ENCODE results near the gene FGF12. TPM values are rescaled to one million over a fixed set of nuclear protein-coding genes. Genes with fewer than 3 reads are reported as not detected.
A peak's percentile ranks its signal among the peaks of the same experiment; 100 is the strongest.
"Not testable (repeated sequence)": the region's sequence is repeated elsewhere in the genome, so short reads cannot be mapped to it uniquely, and the experiment has no call there.

FGF12 gene
- 10.4 and 12.2 TPM in 2 replicates for polyA plus RNA-seq (2013)

DNA sequence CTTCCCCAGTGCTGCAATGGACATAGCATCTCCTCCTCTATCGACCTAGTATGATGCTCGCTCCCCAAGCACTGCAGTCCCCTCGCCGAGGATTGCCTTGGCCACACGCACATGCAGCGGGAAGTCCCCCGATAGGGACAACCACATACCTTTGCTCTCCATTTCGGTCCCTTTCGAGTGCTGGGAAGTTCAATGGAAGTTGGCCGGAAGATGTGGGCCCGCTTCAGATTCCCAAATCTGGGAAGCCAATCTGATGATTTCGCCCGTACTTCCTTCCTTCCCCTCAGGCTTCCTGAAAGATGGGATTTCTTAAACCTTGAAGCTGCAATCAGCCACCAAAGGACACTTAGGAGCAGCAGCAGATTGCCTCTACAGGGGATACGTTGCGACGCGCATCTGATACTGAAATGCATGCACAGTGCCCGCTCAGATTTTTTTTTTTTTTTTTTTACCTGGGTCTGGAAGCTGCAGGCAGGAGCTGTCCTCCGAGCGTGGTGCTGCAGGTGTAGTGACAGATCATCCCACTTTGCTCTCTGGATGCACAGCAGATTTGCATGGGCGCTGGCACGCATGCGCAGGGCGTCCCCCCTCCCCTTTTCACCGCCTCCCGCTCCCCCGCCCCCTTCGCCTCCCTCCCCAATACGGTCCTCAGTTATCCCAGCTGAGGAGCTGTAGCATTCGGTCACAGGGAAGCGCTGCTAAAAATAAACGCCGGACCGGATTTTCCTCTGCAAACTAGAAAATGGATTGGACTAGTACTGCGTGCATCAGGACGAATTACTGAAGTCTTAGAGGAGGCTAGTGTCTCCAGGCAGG, at the start of gene FGF12:
Gene FGF12 (minus strand): TSS at position 510 of the 816 bp plus-strand sequence.
- peak within 1 kb of the TSS; percentile 57 for H3K4me2 ChIP-seq (ENCODE audit: low read length)
- no peak within 1 kb of the TSS for H3K4ac ChIP-seq (ENCODE audit: low read depth, low read length)
- H3K14ac ChIP-seq (ENCODE audit: low read length) = no peak within 1 kb of the TSS
- no peak within 1 kb of the TSS for H2BK5ac ChIP-seq (ENCODE audit: low read depth, low read length, poor library complexity)
- DNase-seq = peak; percentile 37 to 56
- no peak within 1 kb of the TSS for H3K27ac ChIP-seq (ENCODE audit: low read depth, low read length)
- H3K4me1 ChIP-seq (ENCODE audit: control insufficient read depth in 1 of 2, insufficient read depth in 2 of 2, low read length in 2 of 2) = no peaks in the 10 kb centered on the region
- no peaks in the 10 kb centered on the region for H3K36me3 ChIP-seq (ENCODE audit: control insufficient read depth in 1 of 2, insufficient read depth in 2 of 2, low read length in 2 of 2)
- H2AK5ac ChIP-seq (ENCODE audit: low read length) = no peak within 1 kb of the TSS
- no peak within 1 kb of the TSS for H3K9ac ChIP-seq (ENCODE audit: low read length)
- H3K79me1 ChIP-seq (ENCODE audit: low read length) = no peaks in the 10 kb centered on the region
- no peak within 1 kb of the TSS for H3K4me3 ChIP-seq (ENCODE audit: low read depth, low read length)
- H4K12ac ChIP-seq (ENCODE audit: low read depth, low read length) = no peak within 1 kb of the TSS
- no peak within 1 kb of the TSS for H2BK120ac ChIP-seq (ENCODE audit: insufficient read depth, low read length, poor library complexity)
- no peaks in the 10 kb centered on the region for H3K9me3 ChIP-seq (ENCODE audit: insufficient read depth, low read depth, low read length)
- no peak within 1 kb of the TSS for H3K23ac ChIP-seq (ENCODE audit: low read length)
- H2BK12ac ChIP-seq (ENCODE audit: low read length) = no peak within 1 kb of the TSS
- H2AFZ ChIP-seq (ENCODE audit: insufficient read depth, low read length, poor library complexity) = no peak within 1 kb of the TSS
- H3K18ac ChIP-seq (ENCODE audit: low read length) = no peak within 1 kb of the TSS
- H3K27me3 ChIP-seq (ENCODE audit: insufficient read depth, low read length) = no peaks in the 10 kb centered on the region
- H4K91ac ChIP-seq (ENCODE audit: low read depth, low read length) = no peak within 1 kb of the TSS
- WGBS (ENCODE audit: extremely low coverage, insufficient coverage, insufficient read length) = no CpG with 5 or more reads among the region's 36 CpGs
- H4K8ac ChIP-seq (ENCODE audit: low read depth, low read length) = no peak within 1 kb of the TSS
- H3K79me2 ChIP-seq (ENCODE audit: control insufficient read depth, insufficient read depth, low read length, poor library complexity) = no peaks in the 10 kb centered on the region

DNA sequence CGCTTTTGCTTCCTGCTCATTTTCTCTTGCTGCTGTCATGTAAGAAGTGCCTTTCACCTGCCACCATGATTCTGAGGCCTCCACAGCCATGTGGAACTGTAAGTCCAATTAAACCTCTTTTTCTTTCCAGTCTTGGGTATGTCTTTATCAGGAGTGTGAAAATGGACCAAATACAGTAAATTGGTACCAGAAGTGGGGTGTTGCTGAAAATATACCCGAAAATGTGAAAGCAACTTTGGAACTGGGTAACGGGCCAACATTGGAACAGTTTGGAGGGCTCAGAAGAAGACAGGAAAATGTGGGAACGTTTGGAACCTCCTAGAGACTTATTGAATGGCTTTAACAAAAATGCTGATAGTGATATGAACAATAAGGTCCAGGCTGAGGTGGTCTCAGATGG, 47.0 kb upstream of the FGF12 start:
- H3K27ac ChIP-seq (ENCODE audit: low read depth, low read length); H2BK120ac ChIP-seq (ENCODE audit: insufficient read depth, low read length, poor library complexity); DNase-seq; H3K4ac ChIP-seq (ENCODE audit: low read depth, low read length); H4K8ac ChIP-seq (ENCODE audit: low read depth, low read length); H2BK12ac ChIP-seq (ENCODE audit: low read length); H3K9ac ChIP-seq (ENCODE audit: low read length); H3K79me2 ChIP-seq (ENCODE audit: control insufficient read depth, insufficient read depth, low read length, poor library complexity); H3K9me3 ChIP-seq (ENCODE audit: insufficient read depth, low read depth, low read length); H3K79me1 ChIP-seq (ENCODE audit: low read length); H2AFZ ChIP-seq (ENCODE audit: insufficient read depth, low read length, poor library complexity); H4K91ac ChIP-seq (ENCODE audit: low read depth, low read length); H3K23ac ChIP-seq (ENCODE audit: low read length); H2AK5ac ChIP-seq (ENCODE audit: low read length); H3K4me2 ChIP-seq (ENCODE audit: low read length); H3K36me3 ChIP-seq (ENCODE audit: control insufficient read depth in 1 of 2, insufficient read depth in 2 of 2, low read length in 2 of 2); H3K4me1 ChIP-seq (ENCODE audit: control insufficient read depth in 1 of 2, insufficient read depth in 2 of 2, low read length in 2 of 2); H2BK5ac ChIP-seq (ENCODE audit: low read depth, low read length, poor library complexity); H3K27me3 ChIP-seq (ENCODE audit: insufficient read depth, low read length); H4K12ac ChIP-seq (ENCODE audit: low read depth, low read length); H3K18ac ChIP-seq (ENCODE audit: low read length); H3K4me3 ChIP-seq (ENCODE audit: low read depth, low read length); H3K14ac ChIP-seq (ENCODE audit: low read length): not testable (repeated sequence)
- no CpG with 5 or more reads among the region's 4 CpGs for WGBS (ENCODE audit: extremely low coverage, insufficient coverage, insufficient read length)

DNA sequence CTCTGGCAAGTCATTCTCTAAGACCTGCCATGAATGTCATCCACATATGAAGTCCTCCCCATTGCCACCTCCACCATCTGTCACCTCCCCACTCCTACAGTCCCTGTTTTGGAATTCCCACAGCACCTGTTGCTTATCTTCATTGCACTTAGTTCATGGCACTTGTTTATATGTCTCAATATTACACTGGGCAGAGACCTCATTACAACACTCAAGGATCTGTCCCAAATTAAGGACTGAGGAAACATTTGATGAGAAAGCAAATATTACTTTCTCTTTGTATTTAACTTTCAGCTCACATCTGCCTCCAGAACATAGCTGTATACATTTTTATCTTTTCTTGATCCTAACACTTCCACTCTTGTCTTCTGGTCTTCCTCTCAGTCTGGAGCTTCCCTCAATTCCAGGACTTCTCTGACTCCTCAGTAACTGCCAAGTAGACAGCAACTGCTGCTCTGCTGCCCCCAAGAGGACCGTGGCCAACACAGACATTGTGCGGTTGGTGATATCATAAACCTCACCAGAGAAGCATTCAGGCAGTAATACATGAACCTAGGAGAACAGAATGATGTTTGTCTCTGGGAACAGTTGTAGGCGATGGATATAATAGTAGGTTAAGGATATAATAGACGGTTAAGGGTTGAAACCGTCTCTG, 45.0 kb upstream of the FGF12 start:
- Histone ChIP-seq H3K4me1 (ENCODE audit: control insufficient read depth in 1 of 2, insufficient read depth in 2 of 2, low read length in 2 of 2) (no peaks in the 10 kb centered on the region), H2AFZ (ENCODE audit: insufficient read depth, low read length, poor library complexity) (no peak overlapping the region), H3K18ac (ENCODE audit: low read length) (no peak overlapping the region), H2BK5ac (ENCODE audit: low read depth, low read length, poor library complexity) (no peak overlapping the region), H2BK120ac (ENCODE audit: insufficient read depth, low read length, poor library complexity) (no peak overlapping the region), H3K4ac (ENCODE audit: low read depth, low read length) (no peak overlapping the region), H3K4me2 (ENCODE audit: low read length) (no peak overlapping the region), H3K27ac (ENCODE audit: low read depth, low read length) (no peak overlapping the region), H3K27me3 (ENCODE audit: insufficient read depth, low read length) (no peaks in the 10 kb centered on the region), H3K79me2 (ENCODE audit: control insufficient read depth, insufficient read depth, low read length, poor library complexity) (no peaks in the 10 kb centered on the region), H3K79me1 (ENCODE audit: low read length) (no peaks in the 10 kb centered on the region), H3K36me3 (ENCODE audit: control insufficient read depth in 1 of 2, insufficient read depth in 2 of 2, low read length in 2 of 2) (peaks cover 0 to 2% of the 10 kb centered on the region in 2 experiments), H4K12ac (ENCODE audit: low read depth, low read length) (no peak overlapping the region), H3K14ac (ENCODE audit: low read length) (no peak overlapping the region), H2BK12ac (ENCODE audit: low read length) (no peak overlapping the region), H3K23ac (ENCODE audit: low read length) (no peak overlapping the region), H3K9ac (ENCODE audit: low read length) (no peak overlapping the region), H3K9me3 (ENCODE audit: insufficient read depth, low read depth, low read length) (peaks cover 2% of the 10 kb centered on the region), H2AK5ac (ENCODE audit: low read length) (no peak overlapping the region), H4K8ac (ENCODE audit: low read depth, low read length) (no peak overlapping the region), H3K4me3 (ENCODE audit: low read depth, low read length) (no peak overlapping the region), H4K91ac (ENCODE audit: low read depth, low read length) (no peak overlapping the region)
- DNase-seq = peak; percentile 11 to 61
- 100% methylated on average over 2 of the region's 5 CpGs for WGBS (ENCODE audit: extremely low coverage, insufficient coverage, insufficient read length)

DNA sequence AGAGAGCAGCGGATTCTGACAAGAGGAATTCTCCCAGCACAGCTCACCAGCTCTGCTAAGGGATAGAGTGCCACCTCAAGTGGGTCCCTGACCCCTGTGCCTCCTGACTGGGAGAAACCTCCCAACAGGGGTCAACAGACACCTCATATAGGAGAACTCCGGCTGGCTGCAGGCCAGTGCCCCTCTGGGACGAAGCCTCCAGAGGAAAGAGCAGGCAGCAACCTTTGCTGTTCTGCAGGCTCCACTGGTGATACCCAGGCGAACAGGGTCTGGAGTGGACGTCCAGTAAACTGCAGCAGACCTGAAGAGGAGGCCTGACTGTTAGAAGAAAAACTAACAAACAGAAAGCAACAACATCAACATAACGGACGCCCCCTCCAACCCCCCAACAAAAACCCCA, 31.3 kb upstream of the FGF12 start:
- Histone ChIP-seq H2BK12ac (ENCODE audit: low read length) (no peak overlapping the region), H3K9me3 (ENCODE audit: insufficient read depth, low read depth, low read length) (no peaks in the 10 kb centered on the region), H2AK5ac (ENCODE audit: low read length) (no peak overlapping the region), H2BK120ac (ENCODE audit: insufficient read depth, low read length, poor library complexity) (no peak overlapping the region), H3K14ac (ENCODE audit: low read length) (no peak overlapping the region), H3K23ac (ENCODE audit: low read length) (no peak overlapping the region), H3K36me3 (ENCODE audit: control insufficient read depth in 1 of 2, insufficient read depth in 2 of 2, low read length in 2 of 2) (peaks cover 0 to 2% of the 10 kb centered on the region in 2 experiments), H2AFZ (ENCODE audit: insufficient read depth, low read length, poor library complexity) (no peak overlapping the region), H3K18ac (ENCODE audit: low read length) (no peak overlapping the region), H2BK5ac (ENCODE audit: low read depth, low read length, poor library complexity) (no peak overlapping the region), H3K4me1 (ENCODE audit: control insufficient read depth in 1 of 2, insufficient read depth in 2 of 2, low read length in 2 of 2) (no peaks in the 10 kb centered on the region), H3K4me2 (ENCODE audit: low read length) (no peak overlapping the region), H3K79me2 (ENCODE audit: control insufficient read depth, insufficient read depth, low read length, poor library complexity) (no peaks in the 10 kb centered on the region), H3K79me1 (ENCODE audit: low read length) (no peaks in the 10 kb centered on the region), H3K27ac (ENCODE audit: low read depth, low read length) (no peak overlapping the region), H3K27me3 (ENCODE audit: insufficient read depth, low read length) (no peaks in the 10 kb centered on the region), H3K4me3 (ENCODE audit: low read depth, low read length) (no peak overlapping the region), H3K4ac (ENCODE audit: low read depth, low read length) (no peak overlapping the region), H3K9ac (ENCODE audit: low read length) (no peak overlapping the region), H4K91ac (ENCODE audit: low read depth, low read length) (no peak overlapping the region), H4K12ac (ENCODE audit: low read depth, low read length) (no peak overlapping the region), H4K8ac (ENCODE audit: low read depth, low read length) (no peak overlapping the region)
- no CpG with 5 or more reads among the region's 7 CpGs for WGBS (ENCODE audit: extremely low coverage, insufficient coverage, insufficient read length)
- DNase-seq = no peak
